Activated CD8-positive, alpha-beta T cell treated with anti-CD3 and anti-CD28 coated beads, Interleukin-2, amount 10 ng/mL, durations not matched to agents 7 days and 5 days (primary cell): ENCODE measurements around the gene UHMK1. TPM values are rescaled to one million over a fixed set of nuclear protein-coding genes. Genes with fewer than 3 reads are reported as not detected.
"Not testable (repeated sequence)": the region's sequence is repeated elsewhere in the genome, so short reads cannot be mapped to it uniquely, and the experiment has no call there.

Experiments
- ATAC-seq: fragments of 150-1000 bp; cut with Tn5 transposase; one replicate; pipeline ENCODE4 v1.10.0; 2021; ENCODE audit warnings: moderate library complexity
- CTCF ChIA-PET: fragments of 350-600 bp; sonication (Branson Sonifier 250); formaldehyde crosslinking; loops from one replicate; lab custom pipeline; 2021; ENCODE audit warnings: antibody characterized with exemption; lab: Charles Lee
- POLR2A ChIA-PET: fragments of 350-600 bp; sonication (Branson Sonifier 250); formaldehyde crosslinking; loops from one replicate; lab custom pipeline; 2021; ENCODE audit warnings: antibody characterized with exemption; lab: Charles Lee
- DNase-seq: peaks from one replicate; pipeline ENCODE4 v3.0.0-alpha.2; 2020
- H3K27ac Mint-ChIP-seq: one replicate; pipeline ENCODE4 v1.8.0; 2021; ENCODE audit warnings: mild to moderate bottlenecking, mixed read lengths
- H3K27me3 Mint-ChIP-seq: one replicate; pipeline ENCODE4 v1.8.0; 2021; ENCODE audit warnings: low read depth, mixed read lengths
- H3K36me3 Mint-ChIP-seq: one replicate; pipeline ENCODE4 v1.8.0; 2021; ENCODE audit warnings: low read depth, mixed read lengths
- H3K4me1 Mint-ChIP-seq: one replicate; pipeline ENCODE4 v1.8.0; 2021; ENCODE audit warnings: low read depth, mixed read lengths
- H3K4me3 Mint-ChIP-seq: one replicate; pipeline ENCODE4 v1.8.0; 2021; ENCODE audit warnings: mild to moderate bottlenecking, mixed read lengths
- H3K9me3 Mint-ChIP-seq: one replicate; pipeline ENCODE4 v1.8.0; 2022; ENCODE audit warnings: mixed read lengths; ENCODE audit not compliant: insufficient read depth
- total RNA-seq, 2 experiments: library from RNA; stranded (reverse); gene quantifications; one replicate each; pipeline ENCODE4 v1.2.3, GENCODE V29; 2021

UHMK1 gene
- 10 to 100 TPM; 53.1 to 57.0 TPM for total RNA-seq

- peak; percentile 98 for ATAC-seq
- peak within 1 kb of the TSS; percentile 96 for H3K4me3 Mint-ChIP-seq
- peaks cover 39% of the 10 kb centered on the region for H3K4me1 Mint-ChIP-seq
- peak; percentile 94 for DNase-seq
- peaks cover 3% of the 10 kb centered on the region for H3K9me3 Mint-ChIP-seq
- ChIA-PET POLR2A (interaction anchor here (0.9 kb wide), 1 partner anchor 63 kb away, joined by 4 read pairs; the partner anchor contains the start of gene UAP1), CTCF (no interaction called here)
- H3K27ac Mint-ChIP-seq, result peak within 1 kb of the TSS; percentile 95
- peaks cover 24% of the 10 kb centered on the region for H3K36me3 Mint-ChIP-seq
- H3K27me3 Mint-ChIP-seq, result peaks cover 5% of the 10 kb centered on the region
These were observed at the start of gene UHMK1 for GRCh38 chr1:162497723-162498495. Gene UHMK1, plus strand, starts transcription at chr1:162497818. Its CDS starts 183 bp downstream, at chr1:162498001.

DNA sequence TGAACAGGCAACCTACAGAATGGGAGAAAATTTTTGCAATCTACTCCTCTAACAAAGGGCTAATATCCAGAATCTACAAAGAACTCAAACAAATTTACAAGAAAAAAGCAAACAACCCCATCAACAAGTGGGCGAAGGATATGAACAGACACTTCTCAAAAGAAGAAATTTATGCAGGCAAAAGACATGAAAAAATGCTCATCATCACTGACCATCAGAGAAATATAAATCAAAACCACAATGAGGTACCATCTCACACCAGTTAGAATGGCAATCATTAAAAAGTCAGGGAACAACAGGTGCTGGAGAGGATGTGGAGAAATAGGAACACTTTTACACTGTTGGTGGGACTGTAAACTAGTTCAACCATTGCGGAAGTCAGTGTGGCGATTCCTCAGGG is 43.3 kb upstream of the UHMK1 start:
- H3K4me3 Mint-ChIP-seq, POLR2A ChIA-PET, H3K36me3 Mint-ChIP-seq, CTCF ChIA-PET, ATAC-seq, H3K9me3 Mint-ChIP-seq, H3K27ac Mint-ChIP-seq, H3K4me1 Mint-ChIP-seq, DNase-seq, H3K27me3 Mint-ChIP-seq: not testable (repeated sequence)

GRCh38 chr1:162456323-162456722 is 41.3 kb upstream of the UHMK1 start:
- ChIA-PET POLR2A (no interaction called here), CTCF (no interaction called here)
- no peaks in the 10 kb centered on the region for H3K9me3 Mint-ChIP-seq
- no peaks in the 10 kb centered on the region for H3K27me3 Mint-ChIP-seq
- DNase-seq (no peak), ATAC-seq (no peak)
- no peaks in the 10 kb centered on the region for H3K36me3 Mint-ChIP-seq
- no peaks in the 10 kb centered on the region for H3K4me1 Mint-ChIP-seq
- no peak overlapping the region for H3K4me3 Mint-ChIP-seq
- H3K27ac Mint-ChIP-seq, result no peak overlapping the region

DNA sequence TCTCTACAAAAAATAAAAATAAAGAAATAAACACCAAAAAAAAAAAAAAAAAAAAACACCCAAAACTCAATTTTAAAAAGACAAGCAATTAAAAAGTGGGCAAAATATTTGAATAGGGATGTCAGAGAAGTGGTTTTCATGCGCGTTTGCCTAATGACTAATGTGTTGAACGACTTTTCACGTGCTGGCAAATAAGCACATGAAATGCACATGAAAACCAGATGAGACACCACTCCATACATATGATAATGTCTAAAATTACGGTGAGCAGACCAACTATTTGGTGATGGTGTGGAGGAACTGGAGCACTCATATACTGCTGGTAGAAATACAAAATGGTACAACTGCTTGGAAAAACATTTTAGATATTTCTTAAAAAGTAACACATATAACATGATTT is 39.4 kb upstream of the UHMK1 start:
- H3K4me3 Mint-ChIP-seq, result no peak overlapping the region
- ChIA-PET POLR2A (no interaction called here), CTCF (no interaction called here)
- H3K9me3 Mint-ChIP-seq, result no peaks in the 10 kb centered on the region
- DNase-seq (no peak), ATAC-seq (no peak)
- H3K27me3 Mint-ChIP-seq, result no peaks in the 10 kb centered on the region
- H3K36me3 Mint-ChIP-seq, result no peaks in the 10 kb centered on the region
- no peak overlapping the region for H3K27ac Mint-ChIP-seq
- no peaks in the 10 kb centered on the region for H3K4me1 Mint-ChIP-seq

- CTCF ChIA-PET, H3K27ac Mint-ChIP-seq, H3K4me3 Mint-ChIP-seq, ATAC-seq, H3K27me3 Mint-ChIP-seq, H3K36me3 Mint-ChIP-seq, H3K4me1 Mint-ChIP-seq, POLR2A ChIA-PET, DNase-seq, H3K9me3 Mint-ChIP-seq: not testable (repeated sequence)
These were observed 35.2 kb upstream of the UHMK1 start for GRCh38 chr1:162462425-162462824.

DNA sequence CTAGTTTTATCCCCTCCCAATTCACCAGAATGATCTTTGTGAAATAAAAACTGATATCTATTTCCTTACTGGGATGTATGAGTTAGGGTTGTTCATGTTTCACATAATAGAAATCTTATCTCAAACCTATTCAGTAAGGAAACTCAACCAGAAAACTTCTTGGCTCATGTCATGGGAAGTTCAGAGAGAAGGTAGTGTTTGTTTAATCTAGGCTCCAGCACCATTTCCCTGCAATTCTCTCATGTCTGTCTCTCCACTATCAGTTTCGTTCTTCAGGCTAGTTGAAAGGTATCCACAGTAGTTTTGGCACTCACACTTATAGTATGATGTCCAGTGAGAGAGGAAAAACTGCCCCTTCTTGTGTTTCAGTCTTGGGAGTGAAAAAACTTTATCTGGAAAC is 34.6 kb upstream of the UHMK1 start:
- Mint-ChIP-seq H3K4me3 (no peak overlapping the region), H3K36me3 (no peaks in the 10 kb centered on the region)
- CTCF ChIA-PET, result no interaction called here

DNA sequence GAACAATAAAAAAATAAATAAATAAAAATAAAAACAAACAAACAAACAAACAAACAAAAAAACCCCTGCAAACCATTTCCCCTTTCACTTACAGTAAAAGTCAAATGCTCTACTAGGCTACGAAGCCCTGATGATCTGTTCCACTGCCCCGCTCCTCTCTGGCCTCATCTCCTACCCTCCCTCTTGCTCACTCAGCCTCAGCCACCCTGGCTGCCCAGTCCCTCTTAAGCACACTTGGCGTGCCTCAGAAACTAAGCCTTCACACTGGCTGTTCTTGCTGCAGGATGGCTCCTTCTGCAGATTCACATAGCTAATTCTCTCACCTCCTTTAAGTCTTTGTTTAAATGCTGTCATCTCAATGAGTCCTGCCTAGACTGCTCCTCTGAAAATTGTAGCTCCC is 30.8 kb upstream of the UHMK1 start:
- CTCF ChIA-PET, result no interaction called here
- no peak for DNase-seq
- Mint-ChIP-seq H3K27ac (no peak overlapping the region), H3K9me3 (peaks cover 3% of the 10 kb centered on the region), H3K4me1 (no peaks in the 10 kb centered on the region), H3K36me3 (no peaks in the 10 kb centered on the region), H3K4me3 (no peak overlapping the region), H3K27me3 (peaks cover 3% of the 10 kb centered on the region)
- POLR2A ChIA-PET, result no interaction called here
- ATAC-seq, result no peak

More for the DNA sequence above, 34.6 kb upstream of the UHMK1 start:
- H3K27ac Mint-ChIP-seq, result no peak overlapping the region
- H3K4me1 Mint-ChIP-seq, result no peaks in the 10 kb centered on the region
- POLR2A ChIA-PET, result no interaction called here
- ATAC-seq (no peak), DNase-seq (no peak)
- H3K9me3 Mint-ChIP-seq, result peaks cover 3% of the 10 kb centered on the region
- peaks cover 3% of the 10 kb centered on the region for H3K27me3 Mint-ChIP-seq

DNA sequence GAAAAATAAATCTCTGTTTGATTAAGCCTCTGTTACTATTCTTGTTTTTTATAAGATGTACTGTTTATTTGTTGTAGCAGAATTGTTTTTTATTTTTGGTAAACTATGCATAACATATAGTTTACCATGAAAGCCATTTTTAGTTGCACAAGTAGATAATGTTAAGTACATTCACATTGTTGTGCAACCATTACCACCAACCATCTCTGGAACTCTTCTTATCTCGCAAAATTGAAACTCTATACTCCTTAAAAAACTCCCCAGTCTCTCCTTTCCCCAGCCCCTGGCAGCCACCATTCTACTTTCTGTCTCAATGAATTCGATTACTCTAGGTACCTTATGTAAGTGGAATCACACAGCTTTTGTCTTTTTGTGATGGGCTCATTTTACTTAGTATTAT is 27.4 kb upstream of the UHMK1 start:
- CTCF ChIA-PET, result no interaction called here
- Mint-ChIP-seq H3K27me3 (peaks cover 3% of the 10 kb centered on the region), H3K27ac (no peak overlapping the region), H3K4me3 (no peak overlapping the region), H3K36me3 (no peaks in the 10 kb centered on the region), H3K4me1 (no peaks in the 10 kb centered on the region), H3K9me3 (peaks cover 3% of the 10 kb centered on the region)
- DNase-seq (no peak), ATAC-seq (no peak)
- POLR2A ChIA-PET, result no interaction called here

DNA sequence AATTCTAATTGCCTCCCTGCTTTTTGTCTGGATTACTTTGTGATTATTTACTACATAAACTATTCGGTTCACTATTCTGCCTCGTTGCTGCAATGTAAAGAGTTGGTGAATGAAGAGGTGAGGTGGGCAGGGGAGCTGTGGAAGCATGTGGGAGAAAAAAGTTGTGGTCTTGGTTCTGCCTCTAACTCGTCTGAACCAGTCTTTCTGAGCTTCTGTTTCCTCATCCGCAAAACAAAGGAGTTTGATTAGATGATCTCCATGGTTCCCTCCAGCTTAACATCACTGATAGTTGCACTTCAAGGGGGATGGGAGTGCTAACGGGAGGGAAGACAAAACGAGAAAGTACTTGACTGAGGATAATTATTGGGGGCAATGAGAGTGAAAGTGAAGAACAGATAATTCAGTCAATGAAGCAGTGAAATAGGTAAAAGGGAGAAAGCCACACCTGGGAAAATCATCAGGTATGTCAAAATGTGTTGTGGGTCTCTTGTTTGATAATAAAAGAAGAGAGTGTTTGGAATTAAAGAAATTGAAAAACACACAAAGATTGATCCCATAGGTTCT is 26.2 kb upstream of the UHMK1 start:
- DNase-seq, result no peak
- no peaks in the 10 kb centered on the region for H3K36me3 Mint-ChIP-seq
- H3K4me1 Mint-ChIP-seq, result no peaks in the 10 kb centered on the region
- peaks cover 3% of the 10 kb centered on the region for H3K27me3 Mint-ChIP-seq
- no peak overlapping the region for H3K27ac Mint-ChIP-seq
- ChIA-PET CTCF (no interaction called here), POLR2A (no interaction called here)
- H3K4me3 Mint-ChIP-seq, result no peak overlapping the region
- peaks cover 3% of the 10 kb centered on the region for H3K9me3 Mint-ChIP-seq
- ATAC-seq, result no peak

DNA sequence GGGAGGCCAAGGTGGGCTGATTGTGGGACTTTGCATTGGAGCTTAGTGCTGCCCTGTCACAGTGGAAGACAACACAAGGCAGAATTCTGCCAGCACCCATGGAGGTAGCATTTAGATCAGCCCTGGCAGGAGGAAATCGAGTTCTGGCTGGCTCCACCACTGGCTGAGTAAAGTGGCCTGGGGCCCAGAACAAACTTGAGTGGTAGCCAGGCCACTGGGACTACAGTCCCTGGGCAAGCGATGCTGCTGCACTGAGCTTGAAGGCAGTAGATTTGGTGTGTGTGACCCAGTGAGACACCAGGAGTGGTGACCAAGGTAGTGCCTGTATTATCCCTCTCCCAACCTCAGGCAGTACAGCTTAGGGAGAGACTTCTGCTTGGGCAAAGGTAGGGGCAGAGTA is 22.5 kb upstream of the UHMK1 start:
- no peak overlapping the region for H3K4me3 Mint-ChIP-seq

GRCh38 chr1:162475539-162476185 is 22.0 kb upstream of the UHMK1 start:
- ATAC-seq (no peak), DNase-seq (no peak)
- ChIA-PET POLR2A (no interaction called here), CTCF (no interaction called here)
- H3K4me1 Mint-ChIP-seq, result no peaks in the 10 kb centered on the region
- H3K9me3 Mint-ChIP-seq, result no peaks in the 10 kb centered on the region
- no peak overlapping the region for H3K27ac Mint-ChIP-seq
- H3K4me3 Mint-ChIP-seq, result no peak overlapping the region
- peaks cover under 1% of the 10 kb centered on the region for H3K27me3 Mint-ChIP-seq
- no peaks in the 10 kb centered on the region for H3K36me3 Mint-ChIP-seq

More for the DNA sequence above, 22.5 kb upstream of the UHMK1 start:
- ATAC-seq, result no peak
- ChIA-PET POLR2A (no interaction called here), CTCF (no interaction called here)
- Mint-ChIP-seq H3K27ac (no peak overlapping the region), H3K4me1 (no peaks in the 10 kb centered on the region), H3K9me3 (no peaks in the 10 kb centered on the region), H3K27me3 (no peaks in the 10 kb centered on the region), H3K36me3 (no peaks in the 10 kb centered on the region)
- no peak for DNase-seq

DNA sequence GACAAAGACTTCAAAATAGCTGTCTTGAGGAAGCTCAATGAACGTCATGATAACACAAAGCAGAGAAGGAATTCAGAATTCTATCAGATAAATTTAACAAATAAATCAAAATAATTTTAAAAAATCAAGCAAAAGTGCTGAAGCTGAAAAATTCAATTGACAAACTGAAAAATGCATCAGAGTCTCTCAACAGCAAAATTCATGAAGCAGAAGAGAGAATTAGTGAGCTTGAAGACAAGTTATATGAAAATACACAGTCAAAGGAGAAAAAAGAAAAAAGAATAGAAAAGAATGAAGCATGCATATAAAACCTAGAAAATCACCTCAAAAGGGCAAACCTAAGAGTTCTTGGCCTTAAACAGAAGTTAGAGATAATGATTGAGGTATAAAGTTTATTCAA is 21.0 kb upstream of the UHMK1 start:
- no peaks in the 10 kb centered on the region for H3K9me3 Mint-ChIP-seq
- DNase-seq (no peak), ATAC-seq (no peak)
- ChIA-PET CTCF (no interaction called here), POLR2A (no interaction called here)
- no peaks in the 10 kb centered on the region for H3K4me1 Mint-ChIP-seq
- no peaks in the 10 kb centered on the region for H3K36me3 Mint-ChIP-seq
- H3K4me3 Mint-ChIP-seq, result no peak overlapping the region
- no peak overlapping the region for H3K27ac Mint-ChIP-seq
- peaks cover 3% of the 10 kb centered on the region for H3K27me3 Mint-ChIP-seq
